ENCODE measurements around the gene PDZD7. TPM values are rescaled to one million over a fixed set of nuclear protein-coding genes. Genes with fewer than 3 reads are reported as not detected.

PDZD7 gene
- total RNA-seq, 1 experiment from 2014 or later = 1.8 TPM

DNA sequence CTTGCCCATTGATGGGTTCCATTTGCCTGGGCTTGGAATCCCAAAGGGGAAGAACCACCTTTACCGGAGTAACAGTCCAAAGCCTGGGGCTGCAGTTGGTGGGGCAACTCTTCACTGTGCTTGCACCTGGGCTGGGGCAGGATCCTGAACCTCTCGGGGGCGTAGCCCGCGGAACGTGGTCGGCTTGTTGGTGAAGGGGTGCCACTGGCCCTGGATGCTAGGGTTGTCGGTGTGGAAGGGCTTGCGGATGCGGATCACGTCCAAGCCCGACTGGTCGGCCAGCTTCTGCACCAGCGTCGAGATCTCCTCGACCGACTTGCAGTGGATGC is 44.3 kb downstream of the PDZD7 start:
- Histone ChIP-seq H3K36me3 (ENCODE audit: control insufficient read depth, insufficient read depth, low read length) (peaks cover 26% of the 10 kb centered on the region), H3K27ac (ENCODE audit: low read length) (peak overlapping the region; percentile 95), H3K9me3 (ENCODE audit: control insufficient read depth, insufficient read depth, low read depth, low read length) (no peaks in the 10 kb centered on the region), H3K27me3 (ENCODE audit: control insufficient read depth, insufficient read depth, low read length) (no peaks in the 10 kb centered on the region), H3K4me3 (ENCODE audit: low read depth in 2 of 2, low read length in 2 of 2) (peak overlapping the region; percentile 84 to 98), H3K4me1 (ENCODE audit: control insufficient read depth, insufficient read depth, low read length) (peaks cover 30% of the 10 kb centered on the region)
- in situ Hi-C loops (cut with HindIII; ENCODE audit: low pct_unique_long_range_greater_than_20kb, low sequenced_read_pairs) = no loop called here
- ChIA-PET CTCF (no interaction called here), POLR2A (no interaction called here)
- BruUV-seq (replicated peaks) = TSS peak; percentile 91
- TF ChIP-seq, protein P1, sequence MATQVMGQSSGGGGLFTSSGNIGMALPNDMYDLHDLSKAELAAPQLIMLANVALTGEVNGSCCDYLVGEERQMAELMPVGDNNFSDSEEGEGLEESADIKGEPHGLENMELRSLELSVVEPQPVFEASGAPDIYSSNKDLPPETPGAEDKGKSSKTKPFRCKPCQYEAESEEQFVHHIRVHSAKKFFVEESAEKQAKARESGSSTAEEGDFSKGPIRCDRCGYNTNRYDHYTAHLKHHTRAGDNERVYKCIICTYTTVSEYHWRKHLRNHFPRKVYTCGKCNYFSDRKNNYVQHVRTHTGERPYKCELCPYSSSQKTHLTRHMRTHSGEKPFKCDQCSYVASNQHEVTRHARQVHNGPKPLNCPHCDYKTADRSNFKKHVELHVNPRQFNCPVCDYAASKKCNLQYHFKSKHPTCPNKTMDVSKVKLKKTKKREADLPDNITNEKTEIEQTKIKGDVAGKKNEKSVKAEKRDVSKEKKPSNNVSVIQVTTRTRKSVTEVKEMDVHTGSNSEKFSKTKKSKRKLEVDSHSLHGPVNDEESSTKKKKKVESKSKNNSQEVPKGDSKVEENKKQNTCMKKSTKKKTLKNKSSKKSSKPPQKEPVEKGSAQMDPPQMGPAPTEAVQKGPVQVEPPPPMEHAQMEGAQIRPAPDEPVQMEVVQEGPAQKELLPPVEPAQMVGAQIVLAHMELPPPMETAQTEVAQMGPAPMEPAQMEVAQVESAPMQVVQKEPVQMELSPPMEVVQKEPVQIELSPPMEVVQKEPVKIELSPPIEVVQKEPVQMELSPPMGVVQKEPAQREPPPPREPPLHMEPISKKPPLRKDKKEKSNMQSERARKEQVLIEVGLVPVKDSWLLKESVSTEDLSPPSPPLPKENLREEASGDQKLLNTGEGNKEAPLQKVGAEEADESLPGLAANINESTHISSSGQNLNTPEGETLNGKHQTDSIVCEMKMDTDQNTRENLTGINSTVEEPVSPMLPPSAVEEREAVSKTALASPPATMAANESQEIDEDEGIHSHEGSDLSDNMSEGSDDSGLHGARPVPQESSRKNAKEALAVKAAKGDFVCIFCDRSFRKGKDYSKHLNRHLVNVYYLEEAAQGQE (IDR thresholded peaks at IDR 0.05; ENCODE audit: insufficient read depth in 1 of 2, low read depth in 2 of 2, low read length in 1 of 2) = no peak
- DNase-seq (ENCODE audit: low read depth, low spot score) = no peak
- intact Hi-C loops (cut with micrococcal nuclease; ENCODE audit: unreplicated experiment) = no loop called here
- ATAC-seq = no peak; the same call in 1 of the 2 replicates

DNA sequence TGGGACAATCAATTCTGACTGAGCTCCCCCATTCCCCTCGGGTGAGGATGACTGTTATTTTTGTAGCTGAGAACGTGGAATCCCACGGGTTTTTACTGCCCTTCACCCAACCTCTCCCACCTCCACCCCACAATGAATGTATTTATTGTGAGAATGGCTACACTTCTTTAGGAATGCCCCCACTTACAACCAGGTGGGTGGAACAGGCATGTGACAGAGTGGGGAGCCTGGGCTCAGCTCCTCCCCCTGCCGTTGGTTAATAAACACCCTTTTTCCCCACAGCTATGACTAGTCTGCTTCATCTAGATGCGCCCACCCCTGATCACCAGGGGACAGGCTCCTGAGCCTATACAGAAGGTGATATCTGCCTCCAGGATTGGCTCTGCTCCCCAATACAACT is 45.6 kb downstream of the PDZD7 start:
- ChIA-PET CTCF (interaction anchor here (0.6 kb wide), 1 partner anchor 56 kb away, joined by 17 read pairs; no protein-coding TSS in a partner anchor), POLR2A (no interaction called here)
- DNase-seq (ENCODE audit: low read depth, low spot score) = no peak
- TF ChIP-seq, protein P1 (IDR thresholded peaks at IDR 0.05; ENCODE audit: insufficient read depth in 1 of 2, low read depth in 2 of 2, low read length in 1 of 2) = no peak
- TF ChIP-seq POLR2AphosphoS5 (IDR thresholded peaks at IDR 0.05; ENCODE audit: low read depth, low read length) (0 out of 2 replicates have a peak, but pooled peaks have one; percentile 28), TCF7L2 (IDR thresholded peaks at IDR 0.05; ENCODE audit: low read depth, low read length) (no peak), SIN3A (IDR thresholded peaks at IDR 0.05; ENCODE audit: borderline replicate concordance, insufficient read depth, low read depth, low read length) (no peak)
- TF ChIP-seq, protein P2, sequence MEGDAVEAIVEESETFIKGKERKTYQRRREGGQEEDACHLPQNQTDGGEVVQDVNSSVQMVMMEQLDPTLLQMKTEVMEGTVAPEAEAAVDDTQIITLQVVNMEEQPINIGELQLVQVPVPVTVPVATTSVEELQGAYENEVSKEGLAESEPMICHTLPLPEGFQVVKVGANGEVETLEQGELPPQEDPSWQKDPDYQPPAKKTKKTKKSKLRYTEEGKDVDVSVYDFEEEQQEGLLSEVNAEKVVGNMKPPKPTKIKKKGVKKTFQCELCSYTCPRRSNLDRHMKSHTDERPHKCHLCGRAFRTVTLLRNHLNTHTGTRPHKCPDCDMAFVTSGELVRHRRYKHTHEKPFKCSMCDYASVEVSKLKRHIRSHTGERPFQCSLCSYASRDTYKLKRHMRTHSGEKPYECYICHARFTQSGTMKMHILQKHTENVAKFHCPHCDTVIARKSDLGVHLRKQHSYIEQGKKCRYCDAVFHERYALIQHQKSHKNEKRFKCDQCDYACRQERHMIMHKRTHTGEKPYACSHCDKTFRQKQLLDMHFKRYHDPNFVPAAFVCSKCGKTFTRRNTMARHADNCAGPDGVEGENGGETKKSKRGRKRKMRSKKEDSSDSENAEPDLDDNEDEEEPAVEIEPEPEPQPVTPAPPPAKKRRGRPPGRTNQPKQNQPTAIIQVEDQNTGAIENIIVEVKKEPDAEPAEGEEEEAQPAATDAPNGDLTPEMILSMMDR (IDR thresholded peaks at IDR 0.05) = no peak
- in situ Hi-C loops (cut with HindIII; ENCODE audit: low pct_unique_long_range_greater_than_20kb, low sequenced_read_pairs) = no loop called here
- ATAC-seq = no peak
- H3K27me3 ChIP-seq (ENCODE audit: control insufficient read depth, insufficient read depth, low read length) = no peaks in the 10 kb centered on the region
- H3K4me1 ChIP-seq (ENCODE audit: control insufficient read depth, insufficient read depth, low read length) = peaks cover 30% of the 10 kb centered on the region
- H3K36me3 ChIP-seq (ENCODE audit: control insufficient read depth, insufficient read depth, low read length) = peaks cover 18% of the 10 kb centered on the region
- no peaks in the 10 kb centered on the region for H3K9me3 ChIP-seq (ENCODE audit: control insufficient read depth, insufficient read depth, low read depth, low read length)
- intact Hi-C loops (cut with micrococcal nuclease; ENCODE audit: unreplicated experiment) = no loop called here
- BruUV-seq (replicated peaks) = no TSS peak
- H3K4me3 ChIP-seq (ENCODE audit: low read depth in 2 of 2, low read length in 2 of 2) = no peak overlapping the region
- no peak overlapping the region for H3K27ac ChIP-seq (ENCODE audit: low read length)
